DND-41 (cell line): ENCODE data around the gene PSMG4.

Source experiments
- ATAC-seq: fragments of 200-7000 bp; cut with Tn5 transposase; 3 replicates; pipeline ENCODE4 v1.9.1; 2021; ENCODE audit warnings: low read depth; ENCODE audit not compliant: insufficient read depth
- DNase-seq: peaks from one replicate; pipeline ENCODE4 v3.0.0-alpha.2; 2020
- H2AFZ ChIP-seq: 2 replicates; pipeline ENCODE4 v1.6.0; 2012; ENCODE audit warnings: low read depth, low read length
- H3K27ac ChIP-seq: 2 replicates; pipeline ENCODE4 v1.5.1; 2012; ENCODE audit warnings: low read length, inconsistent platforms
- H3K27me3 ChIP-seq: fragments of 200-600 bp; sonication (generic); 2 replicates; pipeline ENCODE4 v1.6.0; 2012; ENCODE audit warnings: low read length, mild to moderate bottlenecking, inconsistent platforms; ENCODE audit not compliant: insufficient read depth, poor library complexity
- H3K36me3 ChIP-seq: 2 replicates; pipeline ENCODE4 v1.5.1; 2012; ENCODE audit warnings: low read length, inconsistent platforms; ENCODE audit not compliant: insufficient read depth
- H3K4me1 ChIP-seq: 2 replicates; pipeline ENCODE4 v1.5.1; 2012; ENCODE audit warnings: mild to moderate bottlenecking, low read length; ENCODE audit not compliant: insufficient read depth
- H3K4me2 ChIP-seq: 2 replicates; pipeline ENCODE4 v1.6.0; 2012; ENCODE audit warnings: mild to moderate bottlenecking, moderate library complexity, low read length, inconsistent platforms; ENCODE audit not compliant: insufficient read depth
- H3K4me3 ChIP-seq, 2 experiments: fragments of 200-600 bp in 1 of 2; shearing (Covaris generic) in 1 of 2; 2 replicates each; pipeline ENCODE4 v1.5.1; 2012 to 2016; ENCODE audit warnings: inconsistent platforms in 2 of 2, low read length in 2 of 2, mild to moderate bottlenecking in 2 of 2, low read depth in 1 of 2, moderate library complexity in 1 of 2
- H3K79me2 ChIP-seq: 2 replicates; pipeline ENCODE4 v1.6.0; 2012; ENCODE audit warnings: low read length, inconsistent platforms; ENCODE audit not compliant: insufficient read depth
- H3K9ac ChIP-seq: 2 replicates; pipeline ENCODE4 v1.6.0; 2012; ENCODE audit warnings: low read depth, mild to moderate bottlenecking, inconsistent platforms, low read length, moderate library complexity
- H3K9me3 ChIP-seq: 2 replicates; pipeline ENCODE4 v1.5.1; 2012; ENCODE audit warnings: low read length, moderate library complexity, mild to moderate bottlenecking, inconsistent platforms; ENCODE audit not compliant: insufficient read depth, severe bottlenecking
- H4K20me1 ChIP-seq: 2 replicates; pipeline ENCODE4 v1.6.0; 2012; ENCODE audit warnings: low read length; ENCODE audit not compliant: insufficient read depth
- CTCF ChIP-seq: IDR thresholded peaks from 2 replicates; pipeline ENCODE4 v1.5.1; 2012; ENCODE audit warnings: borderline replicate concordance, low read length, moderate library complexity, mild to moderate bottlenecking; ENCODE audit not compliant: poor library complexity, severe bottlenecking; ENCODE audit errors: extremely low read depth
- EZH2 ChIP-seq: IDR thresholded peaks from 3 replicates; pipeline ENCODE4 v1.6.1; 2012; ENCODE audit warnings: borderline replicate concordance, low read depth, mild to moderate bottlenecking, moderate library complexity, low read length, inconsistent platforms; ENCODE audit not compliant: severe bottlenecking

Gene PSMG4

GRCh38 chr6:3287976-3288707 is 29.4 kb downstream of the PSMG4 start:
- ATAC-seq (no peak), DNase-seq (no peak)
- no peaks in the 10 kb centered on the region for H3K79me2 ChIP-seq
- no peaks in the 10 kb centered on the region for H3K36me3 ChIP-seq
- H3K27me3 ChIP-seq, result no peaks in the 10 kb centered on the region
- no peaks in the 10 kb centered on the region for H3K9me3 ChIP-seq
- no peak overlapping the region for H3K4me3 ChIP-seq
- peaks cover 30% of the 10 kb centered on the region for H4K20me1 ChIP-seq
- no peaks in the 10 kb centered on the region for H3K4me1 ChIP-seq
- H2AFZ ChIP-seq, result no peak overlapping the region
- no peak overlapping the region for H3K9ac ChIP-seq
- H3K27ac ChIP-seq, result no peak overlapping the region
- TF ChIP-seq CTCF, result no peak
- no peak for TF ChIP-seq EZH2
- no peak overlapping the region for H3K4me2 ChIP-seq

DNA sequence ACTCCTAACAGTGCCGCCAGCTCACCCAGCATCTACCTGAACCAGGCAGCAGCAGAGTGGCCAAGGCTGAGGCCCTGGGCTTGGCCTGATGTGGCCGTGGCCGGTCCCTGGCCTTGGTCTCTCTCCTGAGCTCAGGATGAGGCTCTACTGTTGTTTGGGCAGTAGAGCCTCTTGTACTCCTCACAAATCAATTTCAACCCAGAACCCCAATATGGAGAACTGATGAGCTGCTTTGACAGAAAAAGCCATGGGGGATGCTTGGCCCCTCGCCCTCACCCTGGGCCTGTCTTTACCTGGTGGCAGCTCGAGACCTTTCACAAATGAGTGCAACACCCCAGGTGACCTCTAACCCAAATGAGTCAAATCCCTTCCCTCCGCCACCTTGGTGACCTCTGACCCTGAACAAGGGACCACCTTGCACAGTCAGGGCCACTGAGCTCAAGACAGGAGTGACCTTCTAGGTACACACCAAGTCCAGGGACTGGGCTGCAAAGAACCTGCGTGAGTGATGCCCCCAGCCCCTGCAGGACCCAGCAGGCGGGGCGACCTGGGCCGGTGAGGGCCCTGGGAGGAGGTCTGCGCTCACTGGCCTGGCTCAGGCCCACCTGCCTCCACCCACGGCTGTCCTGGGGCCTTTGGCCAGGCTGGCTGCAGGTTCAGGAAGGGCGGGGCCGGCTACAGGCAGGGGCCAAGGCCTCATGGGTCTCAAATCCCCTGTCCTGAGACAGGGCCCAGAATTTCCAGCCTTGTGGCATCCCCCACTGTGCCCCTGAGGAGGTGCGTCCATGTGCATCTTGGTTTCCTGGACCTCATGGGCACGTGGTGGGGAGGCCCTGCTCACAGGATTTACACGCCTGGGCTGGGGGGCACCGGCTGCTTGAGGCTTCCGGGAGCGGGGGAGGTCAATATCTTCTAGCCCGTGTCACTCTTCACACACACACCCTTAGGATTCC is 30.2 kb downstream of the PSMG4 start:
- no peaks in the 10 kb centered on the region for H3K79me2 ChIP-seq
- no peak overlapping the region for H3K9ac ChIP-seq
- H4K20me1 ChIP-seq, result peaks cover 26% of the 10 kb centered on the region
- DNase-seq (no peak), ATAC-seq (no peak)
- no peaks in the 10 kb centered on the region for H3K9me3 ChIP-seq
- H3K27me3 ChIP-seq, result no peaks in the 10 kb centered on the region
- no peak overlapping the region for H3K27ac ChIP-seq
- H3K36me3 ChIP-seq, result no peaks in the 10 kb centered on the region
- no peak overlapping the region for H2AFZ ChIP-seq
- H3K4me2 ChIP-seq, result no peak overlapping the region
- no peak for TF ChIP-seq EZH2
- TF ChIP-seq CTCF, result no peak
- no peak overlapping the region for H3K4me3 ChIP-seq
- H3K4me1 ChIP-seq, result no peaks in the 10 kb centered on the region

GRCh38 chr6:3289664-3290055 is 30.9 kb downstream of the PSMG4 start:
- Histone ChIP-seq H3K9me3 (no peaks in the 10 kb centered on the region), H3K4me2 (no peak overlapping the region), H3K27ac (no peak overlapping the region)

More at GRCh38 chr6:3289664-3290055, 30.9 kb downstream of the PSMG4 start:
- Histone ChIP-seq H2AFZ (no peak overlapping the region), H3K9ac (no peak overlapping the region), H4K20me1 (peaks cover 20% of the 10 kb centered on the region), H3K27me3 (no peaks in the 10 kb centered on the region), H3K4me3 (no peak overlapping the region), H3K79me2 (no peaks in the 10 kb centered on the region), H3K4me1 (no peaks in the 10 kb centered on the region), H3K36me3 (no peaks in the 10 kb centered on the region)
- ATAC-seq (no peak), DNase-seq (no peak)
- TF ChIP-seq EZH2, result no peak
- no peak for TF ChIP-seq CTCF
